IMR-90 (cell line): ENCODE measurements around the gene SCARB1. TPM values are rescaled to one million over a fixed set of nuclear protein-coding genes. Genes with fewer than 3 reads are reported as not detected.

Experiments
- ATAC-seq: fragments of 200-7000 bp; cut with Tn5 transposase; 2 replicates; pipeline ENCODE4 v1.9.1; 2020; ENCODE audit warnings: low read depth, mild to moderate bottlenecking, moderate library complexity
- BruUV-seq: library from RNA; stranded (reverse); fragments of 400-500 nt; replicated peaks from 2 replicates; lab custom pipeline; 2021; lab: Mats Ljungman, UMichigan
- CTCF ChIA-PET: fragments of 300-600 bp; formaldehyde crosslinking; extraction: SDS; loops from one replicate; lab custom pipeline; 2021; ENCODE audit warnings: antibody characterized with exemption; lab: Yijun Ruan, JAX
- POLR2A ChIA-PET: fragments of 300-600 bp; sonication (Branson Sonifier 250); formaldehyde crosslinking; loops from one replicate; lab custom pipeline; 2022; ENCODE audit warnings: antibody characterized with exemption; ENCODE audit not compliant: unreplicated experiment; lab: Charles Lee
- DNase-seq: peaks from one replicate; pipeline ENCODE4 v3.0.0; 2013
- H2AFZ ChIP-seq: replicated peaks from 2 replicates; pipeline ENCODE3; 2013; ENCODE audit warnings: low read length, mild to moderate bottlenecking; ENCODE audit not compliant: poor library complexity
- H2AK5ac ChIP-seq: 2 replicates; pipeline ENCODE4 v1.6.1; 2013; ENCODE audit warnings: low read depth, low read length, inconsistent platforms
- H2AK9ac ChIP-seq: replicated peaks from 2 replicates; pipeline ENCODE3; 2013; ENCODE audit warnings: mild to moderate bottlenecking, low read depth, low read length, moderate library complexity; ENCODE audit not compliant: poor library complexity
- H2BK120ac ChIP-seq: 2 replicates; pipeline ENCODE4 v1.6.1; 2013; ENCODE audit warnings: low read depth, low read length, inconsistent platforms
- H2BK15ac ChIP-seq: 3 replicates; pipeline ENCODE4 v1.6.1; 2013; ENCODE audit warnings: low read depth, low read length, inconsistent platforms
- H2BK20ac ChIP-seq: 2 replicates; pipeline ENCODE4 v1.6.1; 2013; ENCODE audit warnings: low read depth, mild to moderate bottlenecking, inconsistent platforms, low read length, moderate library complexity
- H2BK5ac ChIP-seq: 2 replicates; pipeline ENCODE4 v1.6.1; 2013; ENCODE audit warnings: mild to moderate bottlenecking, low read depth, low read length, inconsistent platforms; ENCODE audit not compliant: poor library complexity, severe bottlenecking
- H3K14ac ChIP-seq: replicated peaks from 2 replicates; pipeline ENCODE4 v1.6.1; 2013; ENCODE audit warnings: low read depth, low read length, inconsistent platforms
- H3K18ac ChIP-seq: 2 replicates; pipeline ENCODE4 v1.6.1; 2013; ENCODE audit warnings: low read depth, low read length, control low read depth
- H3K23ac ChIP-seq: 2 replicates; pipeline ENCODE4 v1.6.1; 2013; ENCODE audit warnings: low read depth, low read length, inconsistent platforms
- H3K27ac ChIP-seq: 2 replicates; pipeline ENCODE4 v1.5.1; 2013; ENCODE audit warnings: mild to moderate bottlenecking, control low read depth, low read length; ENCODE audit not compliant: insufficient read depth
- H3K27me3 ChIP-seq: 2 replicates; pipeline ENCODE4 v1.6.1; 2013; ENCODE audit warnings: low read length; ENCODE audit not compliant: control insufficient read depth, insufficient read depth
- H3K36me3 ChIP-seq: 2 replicates; pipeline ENCODE4 v1.6.1; 2013; ENCODE audit warnings: low read length, mixed read lengths; ENCODE audit not compliant: control insufficient read depth, insufficient read depth
- H3K4ac ChIP-seq: 2 replicates; pipeline ENCODE4 v1.6.1; 2013; ENCODE audit warnings: low read depth, low read length, inconsistent platforms
- H3K4me1 ChIP-seq: 2 replicates; pipeline ENCODE4 v1.6.1; 2013; ENCODE audit warnings: low read length, mixed read lengths; ENCODE audit not compliant: control insufficient read depth, insufficient read depth
- H3K4me2 ChIP-seq: 2 replicates; pipeline ENCODE4 v1.6.1; 2013; ENCODE audit warnings: low read depth, mild to moderate bottlenecking, control low read depth, low read length, moderate library complexity
- H3K4me3 ChIP-seq: 2 replicates; pipeline ENCODE4 v1.5.1; 2013; ENCODE audit warnings: low read depth, mild to moderate bottlenecking, control low read depth, low read length, moderate library complexity; ENCODE audit not compliant: insufficient read depth
- H3K56ac ChIP-seq: 2 replicates; pipeline ENCODE4 v1.6.1; 2013; ENCODE audit warnings: low read length, inconsistent platforms; ENCODE audit not compliant: insufficient read depth; ENCODE audit errors: extremely low read depth
- H3K79me1 ChIP-seq, 2 experiments: 2 replicates each; pipeline ENCODE4 v1.6.1; 2013; ENCODE audit warnings: low read length in 2 of 2, inconsistent platforms in 1 of 2, low read depth in 1 of 2
- H3K9ac ChIP-seq: 2 replicates; pipeline ENCODE4 v1.6.1; 2013; ENCODE audit warnings: low read depth, low read length, control low read depth
- H3K9me1 ChIP-seq: 2 replicates; pipeline ENCODE4 v1.6.1; 2013; ENCODE audit warnings: low read length, inconsistent platforms; ENCODE audit not compliant: insufficient read depth
- H3K9me3 ChIP-seq: 2 replicates; pipeline ENCODE4 v1.6.1; 2013; ENCODE audit warnings: low read length; ENCODE audit not compliant: control insufficient read depth, insufficient read depth
- H4K20me1 ChIP-seq: 2 replicates; pipeline ENCODE4 v1.6.1; 2013; ENCODE audit warnings: low read length, inconsistent platforms; ENCODE audit not compliant: insufficient read depth
- H4K5ac ChIP-seq: 2 replicates; pipeline ENCODE4 v1.6.1; 2013; ENCODE audit warnings: mild to moderate bottlenecking, low read depth, low read length, control low read depth
- H4K8ac ChIP-seq, 2 experiments: 2 replicates each; pipeline ENCODE4 v1.6.1; 2013; ENCODE audit warnings: low read depth in 2 of 2, low read length in 2 of 2, control low read depth in 1 of 2, inconsistent platforms in 1 of 2
- H4K91ac ChIP-seq: 2 replicates; pipeline ENCODE4 v1.6.1; 2013; ENCODE audit warnings: low read depth, low read length, inconsistent platforms; ENCODE audit not compliant: insufficient read depth
- POLR2A ChIP-seq: IDR thresholded peaks from 2 replicates; pipeline ENCODE4 v1.6.1; 2012; ENCODE audit warnings: mild to moderate bottlenecking, low read depth, low read length
- RAD21 ChIP-seq: IDR thresholded peaks from 2 replicates; pipeline ENCODE4 v1.6.1; 2012; ENCODE audit warnings: low read length, improper control_type of control experiment
- RFX5 ChIP-seq: IDR thresholded peaks from 2 replicates; pipeline ENCODE4 v1.8.0; 2012; ENCODE audit warnings: low read depth, mild to moderate bottlenecking, low read length, moderate library complexity
- WGBS, 2 experiments: methylation state at CpG; one replicate each; pipeline versions ENCODE4 v1.1.5 to v1.1.7; 2013; ENCODE audit warnings: missing lambda C conversion rate in 2 of 2; ENCODE audit not compliant: insufficient read length in 1 of 2; ENCODE audit errors: extremely low coverage in 2 of 2; 5-methylcytosine and 5-hydroxymethylcytosine counted together
- dilution Hi-C: fragments of 300-500 bp; cut with HindIII; formaldehyde crosslinking; loops from one replicate; pipeline ENCODE4 v1.14.3; 2018; ENCODE audit warnings: low sequenced_read_pairs; ENCODE audit not compliant: unreplicated experiment
- in situ Hi-C: fragments of 300-500 bp; cut with MboI; formaldehyde crosslinking; loops from 3 replicates; pipeline ENCODE4 v1.14.3; 2019; ENCODE audit warnings: low sequenced_read_pairs, inconsistent platforms, mixed read lengths
- intact Hi-C: fragments of 100-400 bp; cut with micrococcal nuclease; formaldehyde crosslinking; loops from 2 replicates; pipeline ENCODE4 v1.10.0; 2022
- polyA plus RNA-seq, 3 experiments: library from polyadenylated mRNA; depleted of rRNA; stranded (reverse); fragments of >200 nt; gene quantifications; 2 replicates each; pipeline ENCODE4 v1.2.3, GENCODE V29; 2012; ENCODE audit warnings: low replicate concordance in 1 of 3
- total RNA-seq: library from RNA; depleted of rRNA; stranded (reverse); fragments of >200 nt; gene quantifications from 2 replicates; pipeline ENCODE4 v1.2.3, GENCODE V29; 2012
- TF ChIP-seq, protein P1 (sequence below): fragments of 150-350 bp; IDR thresholded peaks from 2 replicates; pipeline ENCODE4 v1.6.1; 2017; ENCODE audit warnings: mild to moderate bottlenecking, antibody characterized with exemption, low read length, low read depth
- TF ChIP-seq, protein P2 (sequence below): fragments of 150-350 bp; IDR thresholded peaks from 2 replicates; pipeline ENCODE4 v1.6.1; 2016; ENCODE audit warnings: low read depth, mild to moderate bottlenecking, low read length, moderate library complexity, borderline replicate concordance

SCARB1 gene
- total and polyA plus RNA-seq, 2 of the 4 experiments (the other 2 are of a cell fraction) = 3.0 to 24.8 TPM

DNA sequence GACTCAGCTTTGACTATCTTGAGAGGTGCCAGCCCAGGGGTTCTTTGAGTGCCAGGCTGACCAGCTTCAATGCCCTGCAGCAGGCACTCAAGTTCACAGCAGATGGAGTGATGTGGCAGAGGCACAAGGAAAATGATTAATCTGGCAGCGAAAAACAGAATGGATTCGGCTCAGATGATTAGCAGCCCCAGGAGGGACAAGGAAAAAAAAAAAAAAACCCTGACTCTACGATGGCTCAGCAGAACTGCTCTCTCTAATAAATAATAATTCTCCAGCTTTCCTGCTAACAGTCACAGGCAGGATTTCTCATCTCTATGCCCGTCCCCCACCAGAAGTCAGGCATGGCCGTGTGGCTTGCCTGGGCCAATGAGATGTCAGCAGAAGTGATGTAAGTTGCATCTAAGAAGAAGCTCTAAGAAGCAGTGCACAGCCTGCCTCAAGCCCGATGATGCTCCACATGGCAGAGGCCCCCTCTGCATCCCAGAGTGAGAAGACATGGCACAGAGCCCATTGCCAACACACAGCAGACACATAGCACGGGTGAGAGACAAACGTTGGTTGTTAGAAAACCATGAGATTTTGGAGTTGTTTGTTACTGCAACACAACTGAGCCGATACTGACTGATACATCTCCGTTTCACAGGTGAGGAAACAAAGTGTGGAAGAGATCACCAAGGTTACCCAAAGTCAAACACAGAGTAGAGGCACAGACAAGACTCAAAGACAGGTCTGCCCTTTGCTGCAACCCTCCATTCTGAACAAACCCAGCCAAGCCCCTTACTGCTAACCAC is 111.0 kb downstream of the SCARB1 start:
- DNase-seq = no peak
- intact Hi-C loops = loop anchor here (5.0 kb wide), 1 partner anchor 385 kb away; no protein-coding TSS in a partner anchor
- H2AK5ac ChIP-seq = 0 out of 2 replicates have a peak overlapping the region, but pooled peaks have one; percentile 21
- no peaks in the 10 kb centered on the region for H3K36me3 ChIP-seq
- no peak overlapping the region for H3K23ac ChIP-seq
- peak; percentile 28; the same call in 1 of the 2 replicates for ATAC-seq
- ChIA-PET POLR2A (no interaction called here), CTCF (no interaction called here)
- no peak overlapping the region for H3K4me2 ChIP-seq
- no peak overlapping the region for H2BK5ac ChIP-seq
- H2AK9ac ChIP-seq = no peak overlapping the region
- H4K20me1 ChIP-seq = no peaks in the 10 kb centered on the region
- H3K4me1 ChIP-seq = peaks cover 12% of the 10 kb centered on the region
- dilution Hi-C loops = no loop called here
- H3K14ac ChIP-seq = no peak overlapping the region
- no peak overlapping the region for H3K27ac ChIP-seq
- no peak overlapping the region; the same call in 1 of the 2 replicates for H2BK120ac ChIP-seq
- H4K5ac ChIP-seq = no peak overlapping the region
- H2BK20ac ChIP-seq = no peak overlapping the region
- H3K56ac ChIP-seq = no peak overlapping the region
- no peak overlapping the region for H4K8ac ChIP-seq
- 83% methylated on average over 1 of the region's 10 CpGs; no CpG with 5 or more reads in 1 of the 2 experiments for WGBS, 2 experiments
- H3K4ac ChIP-seq = no peak overlapping the region
- H2AFZ ChIP-seq = no peak overlapping the region
- H3K4me3 ChIP-seq = no peak overlapping the region
- BruUV-seq = no TSS peak
- no peak overlapping the region; the same call in 1 of the 2 replicates for H3K18ac ChIP-seq
- H3K27me3 ChIP-seq = no peaks in the 10 kb centered on the region
- in situ Hi-C loops = no loop called here
- TF ChIP-seq RAD21 (no peak), POLR2A (no peak), RFX5 (peak; percentile 44; the same call in 1 of the 2 replicates)
- TF ChIP-seq, protein P1, sequence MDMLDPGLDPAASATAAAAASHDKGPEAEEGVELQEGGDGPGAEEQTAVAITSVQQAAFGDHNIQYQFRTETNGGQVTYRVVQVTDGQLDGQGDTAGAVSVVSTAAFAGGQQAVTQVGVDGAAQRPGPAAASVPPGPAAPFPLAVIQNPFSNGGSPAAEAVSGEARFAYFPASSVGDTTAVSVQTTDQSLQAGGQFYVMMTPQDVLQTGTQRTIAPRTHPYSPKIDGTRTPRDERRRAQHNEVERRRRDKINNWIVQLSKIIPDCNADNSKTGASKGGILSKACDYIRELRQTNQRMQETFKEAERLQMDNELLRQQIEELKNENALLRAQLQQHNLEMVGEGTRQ = peak; percentile 72; the same call in 1 of the 2 replicates
- TF ChIP-seq, protein P2, sequence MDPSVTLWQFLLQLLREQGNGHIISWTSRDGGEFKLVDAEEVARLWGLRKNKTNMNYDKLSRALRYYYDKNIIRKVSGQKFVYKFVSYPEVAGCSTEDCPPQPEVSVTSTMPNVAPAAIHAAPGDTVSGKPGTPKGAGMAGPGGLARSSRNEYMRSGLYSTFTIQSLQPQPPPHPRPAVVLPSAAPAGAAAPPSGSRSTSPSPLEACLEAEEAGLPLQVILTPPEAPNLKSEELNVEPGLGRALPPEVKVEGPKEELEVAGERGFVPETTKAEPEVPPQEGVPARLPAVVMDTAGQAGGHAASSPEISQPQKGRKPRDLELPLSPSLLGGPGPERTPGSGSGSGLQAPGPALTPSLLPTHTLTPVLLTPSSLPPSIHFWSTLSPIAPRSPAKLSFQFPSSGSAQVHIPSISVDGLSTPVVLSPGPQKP = no peak
- no peak overlapping the region for H3K9ac ChIP-seq
- peaks cover 2% of the 10 kb centered on the region; the same call in 1 of the 2 replicates for H3K9me1 ChIP-seq
- H3K9me3 ChIP-seq = peaks cover 15% of the 10 kb centered on the region
- H2BK15ac ChIP-seq = no peak overlapping the region
- no peaks in the 10 kb centered on the region for H3K79me1 ChIP-seq
- no peak overlapping the region for H4K91ac ChIP-seq
